D721Med (cell line): ENCODE measurements around the gene PPP1R36.

Source experiments
- DNase-seq: peaks from one replicate; pipeline ENCODE4 v3.0.0; 2011; ENCODE audit warnings: low spot score; ENCODE audit not compliant: insufficient read length
- FAIRE-seq: peaks from 2 replicates; lab custom pipeline; 2011; peaks lifted over from hg19 to GRCh38; lab: Jason Lieb, UNC
- TF ChIP-seq, protein P1 (sequence below): IDR thresholded peaks from 2 replicates; pipeline ENCODE4 v1.5.1; 2012; ENCODE audit warnings: mild to moderate bottlenecking, control low read depth; ENCODE audit not compliant: insufficient read depth; ENCODE audit errors: missing control alignments

PPP1R36 gene

DNA sequence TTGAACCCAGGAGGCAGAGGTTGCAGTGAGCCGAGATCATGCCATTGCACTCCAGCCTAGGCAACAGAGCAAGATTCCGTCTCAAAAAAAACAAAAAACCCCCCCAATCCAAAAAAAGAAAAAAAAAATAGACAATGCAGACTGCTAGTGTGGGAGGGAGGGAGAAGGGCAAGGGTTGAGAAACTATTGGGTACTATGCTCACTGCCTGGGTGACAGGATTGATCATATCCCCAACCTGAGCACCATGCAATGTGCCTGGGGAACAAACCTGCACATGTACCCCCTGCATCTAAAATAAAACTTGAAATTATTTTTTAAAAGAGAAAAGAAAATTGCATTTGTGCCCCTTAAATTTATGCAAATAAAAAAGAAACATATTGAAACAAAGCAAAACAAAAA lies 88.9 kb downstream of the PPP1R36 start:
- no peak for FAIRE-seq
- DNase-seq: no peak
- TF ChIP-seq, protein P1, sequence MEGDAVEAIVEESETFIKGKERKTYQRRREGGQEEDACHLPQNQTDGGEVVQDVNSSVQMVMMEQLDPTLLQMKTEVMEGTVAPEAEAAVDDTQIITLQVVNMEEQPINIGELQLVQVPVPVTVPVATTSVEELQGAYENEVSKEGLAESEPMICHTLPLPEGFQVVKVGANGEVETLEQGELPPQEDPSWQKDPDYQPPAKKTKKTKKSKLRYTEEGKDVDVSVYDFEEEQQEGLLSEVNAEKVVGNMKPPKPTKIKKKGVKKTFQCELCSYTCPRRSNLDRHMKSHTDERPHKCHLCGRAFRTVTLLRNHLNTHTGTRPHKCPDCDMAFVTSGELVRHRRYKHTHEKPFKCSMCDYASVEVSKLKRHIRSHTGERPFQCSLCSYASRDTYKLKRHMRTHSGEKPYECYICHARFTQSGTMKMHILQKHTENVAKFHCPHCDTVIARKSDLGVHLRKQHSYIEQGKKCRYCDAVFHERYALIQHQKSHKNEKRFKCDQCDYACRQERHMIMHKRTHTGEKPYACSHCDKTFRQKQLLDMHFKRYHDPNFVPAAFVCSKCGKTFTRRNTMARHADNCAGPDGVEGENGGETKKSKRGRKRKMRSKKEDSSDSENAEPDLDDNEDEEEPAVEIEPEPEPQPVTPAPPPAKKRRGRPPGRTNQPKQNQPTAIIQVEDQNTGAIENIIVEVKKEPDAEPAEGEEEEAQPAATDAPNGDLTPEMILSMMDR: no peak
